Thyroid gland (tissue), 4 donors: ENCODE results near the gene FGF3. TPM values are rescaled to one million over a fixed set of nuclear protein-coding genes. Genes with fewer than 3 reads are reported as not detected.

Experiments used
- DNase-seq, 2 donors: peaks; one replicate each; pipeline ENCODE4 v3.0.0-alpha.2; 2019
- H3K27ac ChIP-seq, 3 donors: fragments of 200-600 bp; sonication (generic); 1 replicate in 2 of 3; 2 replicates in 1 of 3; pipeline ENCODE4 v1.5.1; 2016 to 2019; ENCODE audit warnings: mild to moderate bottlenecking in 1 of 3, moderate library complexity in 1 of 3
- H3K27me3 ChIP-seq: fragments of 200-600 bp; sonication (generic); one replicate; pipeline ENCODE4 v1.5.1; 2019
- H3K36me3 ChIP-seq, 2 donors: fragments of 200-600 bp; sonication (generic); one replicate each; pipeline ENCODE4 v1.5.1; 2016 to 2019
- H3K4me1 ChIP-seq, 2 donors: fragments of 200-600 bp; sonication (generic); one replicate each; pipeline ENCODE4 v1.5.1; 2017 to 2019
- H3K4me3 ChIP-seq, 3 donors: fragments of 200-600 bp; sonication (generic); replicated peaks in 1 of 3; 1 replicate in 2 of 3; 2 replicates in 1 of 3; pipeline ENCODE4 v1.5.1; 2016; ENCODE audit warnings: mild to moderate bottlenecking in 1 of 3
- H3K9me3 ChIP-seq: fragments of 200-600 bp; sonication (generic); one replicate; pipeline ENCODE4 v1.5.1; 2017
- CTCF ChIP-seq, 6 experiments: fragments of 200-600 bp in 3 of 6; fragments of 450-650 bp in 3 of 6; sonication (generic) in 3 of 6; IDR thresholded peaks; one replicate each; pipeline ENCODE4 v1.5.1; 2016 to 2019; ENCODE audit warnings: antibody characterized with exemption in 6 of 6, mild to moderate bottlenecking in 2 of 6, inconsistent platforms in 1 of 6, moderate library complexity in 1 of 6
- POLR2A ChIP-seq, 2 donors: fragments of 450-650 bp; IDR thresholded peaks; one replicate each; pipeline ENCODE4 v1.6.1; 2017; ENCODE audit warnings: antibody characterized with exemption in 2 of 2, mild to moderate bottlenecking in 2 of 2, moderate library complexity in 1 of 2
- WGBS, 2 donors: methylation state at CpG; one replicate each; pipeline ENCODE4 v1.1.5; 2017; 5-methylcytosine and 5-hydroxymethylcytosine counted together
- intact Hi-C: fragments of 100-400 bp; cut with DNase I; formaldehyde crosslinking; loops from one replicate; pipeline ENCODE4 v1.15.1; 2023
- total RNA-seq, 4 donors: library from RNA; depleted of rRNA; stranded (reverse); fragments of >200 nt; gene quantifications; one replicate each; pipeline ENCODE4 v1.2.3, GENCODE V29; 2016

The FGF3 gene
- total RNA-seq, 4 donors from 2014 or later, result not detected

DNA sequence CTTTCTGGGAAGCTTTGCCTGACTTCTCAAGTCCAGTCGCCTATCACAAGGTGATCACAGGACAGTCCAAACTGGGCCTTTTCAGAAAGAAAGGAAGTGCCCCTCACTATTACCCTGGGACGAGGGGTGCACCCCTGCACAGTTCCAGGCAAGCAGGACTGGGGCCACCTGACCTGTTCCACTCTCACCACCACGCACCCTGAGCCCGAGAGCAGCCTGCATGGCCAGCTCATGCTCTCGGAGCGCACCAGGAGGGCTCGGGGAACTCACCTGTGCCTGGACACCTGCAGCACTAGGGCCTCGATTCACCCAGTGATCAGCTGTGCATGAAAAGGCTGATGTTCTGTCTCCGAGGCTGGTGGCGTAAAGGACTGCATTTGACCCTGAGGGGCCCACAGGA is 31.3 kb downstream of the FGF3 start:
- no peaks in the 10 kb centered on the region for H3K27me3 ChIP-seq
- no peaks in the 10 kb centered on the region for H3K36me3 ChIP-seq
- DNase-seq, result no peak
- intact Hi-C loops, result no loop called here
- H3K4me1 ChIP-seq, result no peaks in the 10 kb centered on the region
- no peak for TF ChIP-seq POLR2A (IDR thresholded peaks at IDR 0.05)
- no peak for TF ChIP-seq CTCF (IDR thresholded peaks at IDR 0.05)
- no peak overlapping the region for H3K4me3 ChIP-seq
- 81 to 87% methylated on average over 2 to 9 of the region's 10 CpGs for WGBS, 2 donors
- no peaks in the 10 kb centered on the region for H3K9me3 ChIP-seq
- no peak overlapping the region for H3K27ac ChIP-seq

- TF ChIP-seq CTCF (IDR thresholded peaks at IDR 0.05), result no peak
- TF ChIP-seq POLR2A (IDR thresholded peaks at IDR 0.05), result no peak
- intact Hi-C loops, result no loop called here
- H3K4me1 ChIP-seq, result no peaks in the 10 kb centered on the region
- H3K9me3 ChIP-seq, result no peaks in the 10 kb centered on the region
- 67 to 69% methylated on average over 4 of the region's 4 CpGs for WGBS, 2 donors
- no peak for DNase-seq
- H3K4me3 ChIP-seq, result no peak overlapping the region
- no peaks in the 10 kb centered on the region for H3K36me3 ChIP-seq
- H3K27ac ChIP-seq, result no peak overlapping the region
- H3K27me3 ChIP-seq, result no peaks in the 10 kb centered on the region
These were observed 31.8 kb downstream of the FGF3 start for GRCh38 chr11:69787457-69787856.

DNA sequence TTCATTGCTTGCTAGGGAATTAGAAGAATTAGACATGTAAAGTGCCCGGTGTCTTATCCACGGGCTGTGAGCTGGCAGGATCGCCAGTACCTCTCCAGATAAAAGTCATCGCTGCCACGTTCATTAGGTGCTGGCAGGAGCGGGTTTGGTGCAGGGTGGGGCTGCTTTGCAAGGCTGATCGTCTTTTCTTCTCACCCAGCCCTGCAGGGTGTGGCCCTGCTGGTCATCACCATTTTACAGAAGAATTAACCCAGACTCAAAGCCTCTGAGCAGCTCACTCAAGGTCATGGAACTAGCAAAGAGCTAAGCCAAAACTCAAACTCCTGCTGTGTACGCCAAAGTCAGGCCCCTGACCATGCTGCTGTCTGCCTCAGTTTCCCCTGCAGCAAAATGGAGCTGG is 38.0 kb downstream of the FGF3 start:
- 63 to 75% methylated on average over 6 to 8 of the region's 8 CpGs for WGBS, 2 donors
- intact Hi-C loops, result no loop called here
- no peak for DNase-seq
- Histone ChIP-seq H3K27ac (no peak overlapping the region), H3K27me3 (no peaks in the 10 kb centered on the region), H3K36me3 (no peaks in the 10 kb centered on the region), H3K4me3 (no peak overlapping the region), H3K9me3 (no peaks in the 10 kb centered on the region), H3K4me1 (no peaks in the 10 kb centered on the region)
- no peak for TF ChIP-seq POLR2A (IDR thresholded peaks at IDR 0.05)
- no peak for TF ChIP-seq CTCF (IDR thresholded peaks at IDR 0.05)

- no peaks in the 10 kb centered on the region for H3K36me3 ChIP-seq
- peaks cover 8% of the 10 kb centered on the region for H3K27me3 ChIP-seq
- H3K9me3 ChIP-seq, result no peaks in the 10 kb centered on the region
- 91 to 93% methylated on average over 8 of the region's 8 CpGs for WGBS, 2 donors
- H3K27ac ChIP-seq, result no peak overlapping the region
- no peak for DNase-seq
- no peak for TF ChIP-seq CTCF (IDR thresholded peaks at IDR 0.05)
- no peak for TF ChIP-seq POLR2A (IDR thresholded peaks at IDR 0.05)
- H3K4me1 ChIP-seq, result no peaks in the 10 kb centered on the region
- intact Hi-C loops, result no loop called here
- H3K4me3 ChIP-seq, result no peak overlapping the region
These were observed 40.8 kb downstream of the FGF3 start for GRCh38 chr11:69778373-69778772.

GRCh38 chr11:69775163-69775755 is 44.0 kb downstream of the FGF3 start, which contains the start of gene FGF4:
Gene FGF4 (minus strand): TSS chr11:69775341. CDS start chr11:69775084, 257 bp downstream.
- 5 to 7% methylated on average over 11 to 15 of the region's 66 CpGs for WGBS, 2 donors
- no peak for DNase-seq
- no peak within 1 kb of the TSS for H3K4me3 ChIP-seq
- H3K36me3 ChIP-seq, result no peaks in the 10 kb centered on the region
- no peak for TF ChIP-seq POLR2A (IDR thresholded peaks at IDR 0.05)
- no peaks in the 10 kb centered on the region for H3K4me1 ChIP-seq
- H3K9me3 ChIP-seq, result no peaks in the 10 kb centered on the region
- peaks cover 8% of the 10 kb centered on the region for H3K27me3 ChIP-seq
- no peak within 1 kb of the TSS for H3K27ac ChIP-seq
- intact Hi-C loops, result no loop called here
